Aorta (tissue), 5 donors: ENCODE results near the gene CSF1R. TPM values are rescaled to one million over a fixed set of nuclear protein-coding genes. Genes with fewer than 3 reads are reported as not detected.

Experiments
- ATAC-seq: fragments of 200-7000 bp; cut with Tn5 transposase; one replicate; pipeline ENCODE4 v1.9.1; 2022; ENCODE audit warnings: moderate library complexity; ENCODE audit not compliant: low FRiP score
- DNase-seq, 2 donors: peaks; one replicate each; pipeline ENCODE4 v3.0.0-alpha.2; 2020
- H3K27ac ChIP-seq, 2 donors: one replicate each; pipeline ENCODE4 v1.5.1; 2013; ENCODE audit warnings: low read length in 2 of 2, mild to moderate bottlenecking in 2 of 2, moderate library complexity in 2 of 2, control low read depth in 1 of 2, inconsistent platforms in 1 of 2, low read depth in 1 of 2
- H3K27me3 ChIP-seq, 2 donors: one replicate each; pipeline ENCODE4 v1.6.1; 2013; ENCODE audit warnings: control low read depth in 1 of 2, low read length in 1 of 2, mild to moderate bottlenecking in 1 of 2, moderate library complexity in 1 of 2; ENCODE audit not compliant: insufficient read depth in 2 of 2, control insufficient read depth in 1 of 2
- H3K36me3 ChIP-seq, 2 donors: one replicate each; pipeline ENCODE4 v1.6.1; 2013; ENCODE audit warnings: control low read depth in 1 of 2, low read length in 1 of 2, mild to moderate bottlenecking in 1 of 2; ENCODE audit not compliant: insufficient read depth in 2 of 2, control insufficient read depth in 1 of 2
- H3K4me1 ChIP-seq, 2 donors: one replicate each; pipeline ENCODE4 v1.6.1; 2013; ENCODE audit warnings: low read length in 2 of 2, control low read depth in 1 of 2, mild to moderate bottlenecking in 1 of 2, moderate library complexity in 1 of 2; ENCODE audit not compliant: insufficient read depth in 2 of 2, control insufficient read depth in 1 of 2
- H3K4me3 ChIP-seq, 2 donors: one replicate each; pipeline ENCODE4 v1.5.1; 2013; ENCODE audit warnings: low read length in 2 of 2, control low read depth in 1 of 2, mild to moderate bottlenecking in 1 of 2
- H3K9me3 ChIP-seq: one replicate; pipeline ENCODE4 v1.6.1; 2013; ENCODE audit warnings: mild to moderate bottlenecking, low read length; ENCODE audit not compliant: control insufficient read depth
- WGBS, 2 donors: extraction: QIAGEN DNeasy Blood & Tissue Kit; methylation state at CpG; one replicate each; pipeline ENCODE4 v1.1.7; 2013; 5-methylcytosine and 5-hydroxymethylcytosine counted together
- intact Hi-C, 2 donors: fragments of 100-400 bp; cut with DNase I; formaldehyde crosslinking; loops; one replicate each; pipeline versions ENCODE4 v1.14.2 to v1.15.0; 2022
- polyA plus RNA-seq, 2 donors: library from polyadenylated mRNA; stranded (reverse); fragments of 200-250 nt; gene quantifications; one replicate each; pipeline ENCODE4 v1.2.3, GENCODE V29; 2013
- total RNA-seq, 2 donors: library from RNA; stranded (reverse); fragmentation: NEBNext Ultra II Directional; extraction: Animal tissue kit (Norgen Biotek cat#: 25700); gene quantifications; one replicate each; pipeline ENCODE4 v1.2.1, GENCODE V29; 2021
- donor health status: healthy with polysubstance abuse.
- donor health status: Bipolar disorder and iron deficiency.
- donor health status: DM: no; HTN: no; CAD: no.
- donor health status: DM: no; HTN: no; CAD: no.
- donor health status: DM: yes; HTN: yes; CAD: no.

Gene CSF1R
- total and polyA plus RNA-seq, 4 donors: 3.4 to 125 (median 25.2) TPM

DNA sequence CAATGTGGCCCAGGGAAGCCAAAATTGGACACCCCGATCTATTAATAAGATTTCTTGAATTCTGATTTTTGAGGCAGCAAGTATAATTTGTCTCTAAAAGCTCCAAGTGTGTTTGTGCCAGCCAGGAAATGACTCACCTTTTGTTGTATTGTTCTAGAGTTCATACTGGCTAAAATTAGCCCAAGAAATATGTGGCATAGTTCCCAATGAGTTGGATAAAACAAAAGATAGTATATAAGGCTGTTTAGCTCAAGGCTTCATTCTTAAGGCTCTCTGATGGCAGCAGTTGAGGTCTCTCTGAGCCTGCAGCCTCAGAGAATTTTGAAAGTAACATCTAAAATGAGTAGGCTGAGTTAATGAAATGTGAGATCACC is 64.2 kb downstream of the CSF1R start:
- H3K4me3 ChIP-seq: no peak overlapping the region
- H3K9me3 ChIP-seq: no peaks in the 10 kb centered on the region
- H3K36me3 ChIP-seq: peaks cover 4 to 5% of the 10 kb centered on the region in 2 donors
- no peak for DNase-seq
- intact Hi-C loops: no loop called here
- peak; percentile 6 for ATAC-seq
- peak overlapping the region in 1 of 2 donors; percentile 52 for H3K27ac ChIP-seq
- H3K4me1 ChIP-seq: peaks cover 1 to 6% of the 10 kb centered on the region in 2 donors
- WGBS, 2 donors: 6 to 10% methylated on average over 1 of the region's 1 CpG
- H3K27me3 ChIP-seq: no peaks in the 10 kb centered on the region

DNA sequence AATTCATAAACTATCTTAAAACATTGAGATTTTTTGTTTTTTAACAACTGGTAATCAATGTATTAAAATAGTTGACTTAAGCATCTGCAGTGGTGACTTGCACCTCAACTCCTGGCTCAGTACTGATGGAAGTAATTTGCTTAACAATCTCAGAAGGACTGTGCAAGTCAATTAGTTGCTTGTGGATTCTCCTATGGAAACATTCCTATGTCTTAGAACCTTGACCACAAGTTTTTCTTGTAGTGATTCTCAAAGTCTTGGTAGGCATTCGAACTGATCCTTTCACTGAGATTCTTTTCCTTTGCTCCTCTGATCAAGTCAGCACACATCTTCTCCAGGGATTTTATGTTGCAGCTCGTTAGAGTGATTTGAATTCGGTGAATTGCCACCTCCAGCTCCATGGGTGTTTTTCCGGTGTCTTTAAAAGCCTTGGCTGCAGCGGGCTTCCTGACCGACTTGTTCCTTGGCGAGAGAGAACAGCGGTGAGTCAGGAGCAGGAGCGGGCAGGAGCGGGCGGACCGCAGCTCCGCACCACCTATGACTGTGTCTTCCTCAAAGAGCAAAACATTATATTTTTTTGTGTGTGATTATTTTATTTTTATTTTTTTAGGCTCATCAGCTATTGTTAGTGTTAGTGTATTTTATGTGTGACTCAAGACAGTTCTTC is 64.7 kb downstream of the CSF1R start:
- DNase-seq: peak in 1 of 2 donors; percentile 58
- WGBS, 2 donors: 37 to 45% methylated on average over 13 of the region's 13 CpGs
- H3K4me3 ChIP-seq: no peak overlapping the region
- peaks cover 1 to 6% of the 10 kb centered on the region in 2 donors for H3K4me1 ChIP-seq
- intact Hi-C loops: no loop called here
- H3K27me3 ChIP-seq: no peaks in the 10 kb centered on the region
- peak overlapping the region in 1 of 2 donors; percentile 62 for H3K27ac ChIP-seq
- H3K9me3 ChIP-seq: no peaks in the 10 kb centered on the region
- peaks cover 1 to 4% of the 10 kb centered on the region in 2 donors for H3K36me3 ChIP-seq
- no peak for ATAC-seq

DNA sequence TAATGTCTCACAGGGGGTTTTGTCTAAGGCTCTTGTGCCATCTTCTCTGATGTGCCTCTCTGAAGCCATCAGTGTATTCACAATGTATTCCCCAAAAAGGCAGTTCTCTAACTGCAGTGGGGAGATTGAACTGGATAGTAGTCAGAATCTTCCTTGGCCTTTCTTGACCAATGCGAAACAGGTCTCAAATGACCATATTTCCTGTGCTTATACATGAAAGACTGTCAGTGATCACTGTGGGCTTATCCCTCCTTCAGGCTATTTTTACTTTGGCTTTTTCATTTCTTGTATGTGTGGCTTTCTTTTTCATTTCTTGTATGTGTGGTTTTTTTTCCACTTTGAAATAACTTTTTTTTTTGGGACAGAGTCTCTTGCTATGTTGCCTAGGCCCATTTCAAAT is 66.1 kb downstream of the CSF1R start:
- ATAC-seq: no peak
- Histone ChIP-seq H3K36me3 (peaks cover 0 to 8% of the 10 kb centered on the region in 2 donors), H3K27ac (peak overlapping the region in 1 of 2 donors; percentile 28), H3K27me3 (no peaks in the 10 kb centered on the region), H3K4me3 (no peak overlapping the region), H3K4me1 (peaks cover 1 to 6% of the 10 kb centered on the region in 2 donors), H3K9me3 (peaks cover 3% of the 10 kb centered on the region)
- no peak for DNase-seq
- WGBS, 2 donors: 95 to 99% methylated on average over 1 of the region's 1 CpG
- intact Hi-C loops: no loop called here

DNA sequence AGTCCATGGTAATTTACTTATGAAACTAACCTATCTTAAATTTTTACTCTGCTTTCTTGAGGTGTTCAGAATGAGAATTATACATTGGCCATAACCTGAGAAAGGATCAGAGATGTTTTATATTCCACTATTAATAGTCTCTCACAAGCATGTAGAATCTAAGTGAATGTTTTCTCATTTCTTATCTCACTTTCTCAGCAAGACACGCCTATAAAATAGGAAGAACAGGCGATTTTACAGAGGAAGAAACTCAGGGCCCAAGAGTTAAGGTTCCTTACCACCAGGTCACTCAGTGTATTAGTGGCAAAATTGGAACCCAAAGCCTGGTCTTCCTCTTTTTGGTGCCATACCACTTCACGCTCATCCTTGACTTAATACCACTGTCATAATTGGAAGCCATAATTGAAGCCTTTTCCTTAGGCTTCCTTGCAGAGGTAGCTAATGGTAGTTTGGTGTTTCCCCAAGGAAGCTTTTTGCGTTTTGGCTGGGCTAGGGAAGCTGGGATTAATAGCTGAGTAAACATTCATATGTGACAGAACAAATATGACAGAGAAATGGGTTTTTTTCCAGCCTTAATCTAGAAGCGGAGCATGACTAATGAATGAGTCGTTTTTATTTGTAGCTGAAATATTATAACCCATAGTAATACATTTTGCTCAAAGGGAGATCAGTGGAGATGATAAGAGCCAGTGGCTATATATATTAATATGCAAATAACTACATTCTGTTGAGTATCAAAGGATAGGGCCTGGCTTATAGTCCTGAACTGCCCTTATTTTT is 68.9 kb downstream of the CSF1R start:
- ATAC-seq (no peak), DNase-seq (no peak)
- H3K9me3 ChIP-seq: peaks cover 3% of the 10 kb centered on the region
- peaks cover 5 to 8% of the 10 kb centered on the region in 2 donors for H3K36me3 ChIP-seq
- intact Hi-C loops: no loop called here
- whole genome bisulfite sequencing, 2 donors: 51% methylated on average over 6 of the region's 6 CpGs
- H3K27me3 ChIP-seq: no peaks in the 10 kb centered on the region
- H3K4me1 ChIP-seq: peaks cover 0 to 6% of the 10 kb centered on the region in 2 donors
- no peak overlapping the region for H3K4me3 ChIP-seq
- H3K27ac ChIP-seq: no peak overlapping the region

DNA sequence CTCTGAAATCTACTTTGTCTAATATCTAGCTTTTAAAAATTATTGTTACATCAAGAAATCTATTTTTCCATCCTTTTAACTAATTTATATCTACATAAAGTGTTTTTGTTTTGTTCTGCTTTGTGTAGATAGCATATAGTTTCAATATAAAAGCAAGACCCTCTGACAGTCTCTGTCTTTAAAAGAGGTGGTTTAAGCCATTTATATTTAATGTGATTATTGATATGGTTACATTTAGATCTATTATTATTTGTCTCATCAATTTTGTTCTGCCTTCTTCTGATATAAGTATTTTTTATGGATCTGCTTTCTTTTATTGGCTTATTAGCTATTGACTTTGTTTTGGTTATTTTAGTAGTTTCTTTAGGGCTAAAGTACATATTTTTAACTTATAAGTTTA is 69.8 kb downstream of the CSF1R start:
- H3K36me3 ChIP-seq: peaks cover 5 to 11% of the 10 kb centered on the region in 2 donors
- intact Hi-C loops: no loop called here

DNA sequence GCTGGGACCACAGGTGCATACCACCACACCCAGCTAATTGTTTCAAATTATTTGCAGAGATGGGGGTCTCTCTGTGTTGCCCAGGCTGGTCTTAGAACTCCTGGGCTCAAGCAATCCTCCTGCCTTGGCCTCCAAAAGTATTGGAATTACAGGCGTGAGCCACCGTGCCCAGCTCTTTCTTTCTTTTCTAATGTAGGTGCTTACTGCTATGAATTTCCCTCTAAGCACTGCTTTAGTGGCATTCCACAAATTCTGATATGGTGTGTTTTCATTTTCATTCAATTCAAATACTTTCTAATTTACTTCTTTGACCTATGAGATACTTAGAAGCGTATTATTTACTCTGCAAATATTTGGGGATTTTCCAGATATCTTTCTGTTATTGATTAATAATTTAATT is 70.9 kb downstream of the CSF1R start:
- no peaks in the 10 kb centered on the region for H3K27me3 ChIP-seq
- H3K4me3 ChIP-seq: no peak overlapping the region
- intact Hi-C loops: no loop called here
- ATAC-seq: no peak
- H3K27ac ChIP-seq: no peak overlapping the region
- peaks cover 10 to 20% of the 10 kb centered on the region in 2 donors for H3K36me3 ChIP-seq
- peaks cover 0 to under 1% of the 10 kb centered on the region in 2 donors for H3K4me1 ChIP-seq
- DNase-seq: no peak
- H3K9me3 ChIP-seq: peaks cover 3% of the 10 kb centered on the region
- 97 to 98% methylated on average over 3 of the region's 3 CpGs for WGBS, 2 donors

More for the DNA sequence above, 69.8 kb downstream of the CSF1R start:
- H3K4me3 ChIP-seq: no peak overlapping the region
- H3K27me3 ChIP-seq: no peaks in the 10 kb centered on the region
- DNase-seq (no peak), ATAC-seq (no peak)
- H3K4me1 ChIP-seq: peaks cover 0 to 6% of the 10 kb centered on the region in 2 donors
- H3K9me3 ChIP-seq: peaks cover 3% of the 10 kb centered on the region
- H3K27ac ChIP-seq: no peak overlapping the region

DNA sequence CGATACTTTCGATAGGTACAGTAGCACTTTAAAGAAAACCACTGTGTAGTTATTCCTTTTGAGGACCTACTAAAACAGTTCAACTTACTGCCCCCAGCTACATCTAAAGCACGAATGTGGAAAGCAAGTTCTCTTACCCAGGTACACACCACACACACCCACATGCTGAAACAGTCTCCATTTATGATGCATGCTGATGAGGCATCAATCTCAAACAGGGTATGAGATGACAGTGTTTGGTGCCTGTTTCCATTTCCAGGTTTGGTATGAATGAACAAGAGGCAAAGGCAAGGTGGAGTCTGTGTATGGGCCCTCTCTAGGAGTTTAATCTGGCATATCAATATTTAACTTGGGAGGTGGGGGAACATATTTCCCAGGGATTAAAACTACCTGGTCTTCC is 71.9 kb downstream of the CSF1R start:
- no peak for ATAC-seq
- Histone ChIP-seq H3K27me3 (no peaks in the 10 kb centered on the region), H3K9me3 (peaks cover 3% of the 10 kb centered on the region), H3K36me3 (peaks cover 14 to 21% of the 10 kb centered on the region in 2 donors), H3K4me3 (no peak overlapping the region), H3K27ac (no peak overlapping the region), H3K4me1 (no peaks in the 10 kb centered on the region)
- intact Hi-C loops: no loop called here
- no peak for DNase-seq
- 97% methylated on average over 3 of the region's 3 CpGs for WGBS, 2 donors

DNA sequence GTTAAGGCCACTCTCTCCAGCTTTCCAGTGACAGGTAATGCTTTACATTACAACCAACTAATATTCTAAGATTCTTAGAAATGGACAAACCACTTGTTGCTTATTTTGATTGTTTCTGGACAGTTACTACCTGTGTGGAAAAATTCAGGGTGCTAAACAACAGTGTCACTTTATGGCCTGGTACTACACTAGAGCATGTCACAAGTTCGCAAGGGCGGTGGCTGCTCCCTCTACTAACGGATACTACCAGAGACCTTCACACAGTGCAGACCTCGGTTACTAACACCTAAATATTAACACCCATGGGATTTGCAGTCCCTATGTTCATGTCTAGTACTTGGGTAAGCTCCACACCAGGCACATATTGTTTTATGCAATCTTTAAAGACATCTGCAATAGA is 72.4 kb downstream of the CSF1R start:
- H3K4me3 ChIP-seq: no peak overlapping the region
- DNase-seq (no peak), ATAC-seq (no peak)
- H3K4me1 ChIP-seq: no peaks in the 10 kb centered on the region
- H3K36me3 ChIP-seq: peaks cover 14 to 21% of the 10 kb centered on the region in 2 donors
- H3K9me3 ChIP-seq: peaks cover 3% of the 10 kb centered on the region
- intact Hi-C loops: no loop called here
- WGBS, 2 donors: 90 to 92% methylated on average over 4 of the region's 4 CpGs
- H3K27ac ChIP-seq: no peak overlapping the region
- no peaks in the 10 kb centered on the region for H3K27me3 ChIP-seq
